Gastroesophageal sphincter (tissue), 3 donors: Measurements from ENCODE around the gene ZBTB8B.

Experiments
- POLR2AphosphoS5 ChIP-seq: sonication (generic); formaldehyde crosslinking; IDR thresholded peaks from one replicate; pipeline ENCODE4 v1.6.1; 2017; ENCODE audit warnings: antibody characterized with exemption
- TF ChIP-seq, protein P1 (sequence below), 4 experiments: fragments of 200-600 bp in 2 of 4; fragments of 450-650 bp in 2 of 4; sonication (generic) in 1 of 4; IDR thresholded peaks; one replicate each; pipeline ENCODE4 v1.5.1; 2017 to 2019; ENCODE audit warnings: antibody characterized with exemption in 4 of 4, mild to moderate bottlenecking in 2 of 4, moderate library complexity in 2 of 4

GRCh38 chr1:32498751-32499150 is 33.9 kb downstream of the ZBTB8B start:
- TF ChIP-seq, protein P1, sequence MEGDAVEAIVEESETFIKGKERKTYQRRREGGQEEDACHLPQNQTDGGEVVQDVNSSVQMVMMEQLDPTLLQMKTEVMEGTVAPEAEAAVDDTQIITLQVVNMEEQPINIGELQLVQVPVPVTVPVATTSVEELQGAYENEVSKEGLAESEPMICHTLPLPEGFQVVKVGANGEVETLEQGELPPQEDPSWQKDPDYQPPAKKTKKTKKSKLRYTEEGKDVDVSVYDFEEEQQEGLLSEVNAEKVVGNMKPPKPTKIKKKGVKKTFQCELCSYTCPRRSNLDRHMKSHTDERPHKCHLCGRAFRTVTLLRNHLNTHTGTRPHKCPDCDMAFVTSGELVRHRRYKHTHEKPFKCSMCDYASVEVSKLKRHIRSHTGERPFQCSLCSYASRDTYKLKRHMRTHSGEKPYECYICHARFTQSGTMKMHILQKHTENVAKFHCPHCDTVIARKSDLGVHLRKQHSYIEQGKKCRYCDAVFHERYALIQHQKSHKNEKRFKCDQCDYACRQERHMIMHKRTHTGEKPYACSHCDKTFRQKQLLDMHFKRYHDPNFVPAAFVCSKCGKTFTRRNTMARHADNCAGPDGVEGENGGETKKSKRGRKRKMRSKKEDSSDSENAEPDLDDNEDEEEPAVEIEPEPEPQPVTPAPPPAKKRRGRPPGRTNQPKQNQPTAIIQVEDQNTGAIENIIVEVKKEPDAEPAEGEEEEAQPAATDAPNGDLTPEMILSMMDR (IDR thresholded peaks at IDR 0.05): no peak
- no peak for TF ChIP-seq POLR2AphosphoS5
